Globus pallidus (tissue), 1 donor: ENCODE data around the gene RPS2.

Source experiments
- DNase-seq: peaks from one replicate; pipeline ENCODE4 v3.0.0-alpha.2; 2015; ENCODE audit warnings: low spot score

RPS2 gene

GRCh38 chr16:1981398-1981836 lies 16.8 kb upstream of the RPS2 start, which contains the start of gene NOXO1:
TSS of gene NOXO1 (minus strand) at chr16:1981469. CDS start at chr16:1981179, 290 bp downstream.
- no peak for DNase-seq

- no peak for DNase-seq
These were observed 16.1 kb upstream of the RPS2 start for GRCh38 chr16:1980770-1981087.

- DNase-seq: no peak
These were observed 15.6 kb upstream of the RPS2 start for GRCh38 chr16:1980030-1980769.

- no peak for DNase-seq
These were observed 14.8 kb upstream of the RPS2 start for GRCh38 chr16:1979271-1980029.

GRCh38 chr16:1978476-1979120 lies 14.0 kb upstream of the RPS2 start:
- DNase-seq: no peak

GRCh38 chr16:1977875-1978268 lies 13.2 kb upstream of the RPS2 start:
- no peak for DNase-seq

GRCh38 chr16:1976951-1977874 lies 12.6 kb upstream of the RPS2 start:
- no peak for DNase-seq

GRCh38 chr16:1976216-1976520 lies 11.5 kb upstream of the RPS2 start:
- DNase-seq: no peak

- DNase-seq: no peak
These were observed 11.0 kb upstream of the RPS2 start for GRCh38 chr16:1975432-1976215.

- no peak for DNase-seq
These were observed 9.8 kb upstream of the RPS2 start for GRCh38 chr16:1974157-1975070.

GRCh38 chr16:1973461-1974156 lies 9.0 kb upstream of the RPS2 start:
- DNase-seq: no peak

- no peak for DNase-seq
These were observed 7.9 kb upstream of the RPS2 start for GRCh38 chr16:1972490-1972877.

- peak; percentile 86 for DNase-seq
These were observed 7.3 kb upstream of the RPS2 start, which contains the start of gene TBL3 for GRCh38 chr16:1971796-1972489. TSS of gene TBL3 (plus strand) at chr16:1972053. CDS start at chr16:1972165, 112 bp downstream.

- DNase-seq: no peak
These were observed 3.7 kb upstream of the RPS2 start for GRCh38 chr16:1968146-1968953.

GRCh38 chr16:1966460-1966859 lies 1.8 kb upstream of the RPS2 start, which contains the start of gene RNF151:
TSS of gene RNF151 (plus strand) at chr16:1966856. CDS start at chr16:1966882, 26 bp downstream.
- DNase-seq: no peak

GRCh38 chr16:1965396-1966001 lies 873 bp upstream of the RPS2 start:
- DNase-seq: no peak

GRCh38 chr16:1963806-1964505 lies 670 bp downstream of the RPS2 start:
- no peak for DNase-seq
